ENCODE measurements around the gene C1orf74.

Gene C1orf74

GRCh38 chr1:209830722-209831121 is 46.4 kb upstream of the C1orf74 start:
- ATAC-seq = no peak
- TF ChIP-seq TSHZ2 (CRISPR knock-in tag; IDR thresholded peaks at IDR 0.05) = no peak
- TF ChIP-seq RARB (CRISPR knock-in tag; IDR thresholded peaks at IDR 0.05) = no peak
- TF ChIP-seq OSR1 (CRISPR knock-in tag; IDR thresholded peaks at IDR 0.05) = no peak

GRCh38 chr1:209829716-209830115 is 45.4 kb upstream of the C1orf74 start:
- TF ChIP-seq SNAI2 (CRISPR knock-in tag; IDR thresholded peaks at IDR 0.05) (no peak), ESRRG (CRISPR knock-in tag; IDR thresholded peaks at IDR 0.05) (no peak), ZFP3 (CRISPR knock-in tag; IDR thresholded peaks at IDR 0.05) (no peak), TSHZ2 (CRISPR knock-in tag; IDR thresholded peaks at IDR 0.05) (no peak), TCF4 (CRISPR knock-in tag; IDR thresholded peaks at IDR 0.05; ENCODE audit: borderline replicate concordance) (no peak), ZFP30 (CRISPR knock-in tag; IDR thresholded peaks at IDR 0.05) (no peak), CSDC2 (CRISPR knock-in tag; IDR thresholded peaks at IDR 0.05) (no peak), ARNTL (CRISPR knock-in tag; IDR thresholded peaks at IDR 0.05; ENCODE audit: borderline replicate concordance, low read depth) (no peak), OSR1 (CRISPR knock-in tag; IDR thresholded peaks at IDR 0.05) (no peak), POU6F1 (CRISPR knock-in tag; IDR thresholded peaks at IDR 0.05; ENCODE audit: borderline replicate concordance, low read depth) (no peak), ZNF8 (CRISPR knock-in tag; IDR thresholded peaks at IDR 0.05) (no peak), ZNF565 (CRISPR knock-in tag; conservative IDR thresholded peaks at IDR 0.05; ENCODE audit: low read depth) (no peak), CSRNP3 (CRISPR knock-in tag; IDR thresholded peaks at IDR 0.05) (no peak), BACH2 (CRISPR knock-in tag; IDR thresholded peaks at IDR 0.05; ENCODE audit: borderline replicate concordance) (no peak), RARB (CRISPR knock-in tag; IDR thresholded peaks at IDR 0.05) (no peak), GLIS3 (CRISPR knock-in tag; IDR thresholded peaks at IDR 0.05) (no peak), TOX (CRISPR knock-in tag; IDR thresholded peaks at IDR 0.05; ENCODE audit: borderline replicate concordance) (no peak), PATZ1 (CRISPR knock-in tag; IDR thresholded peaks at IDR 0.05; ENCODE audit: borderline replicate concordance) (no peak), ISL1 (CRISPR knock-in tag; IDR thresholded peaks at IDR 0.05) (no peak), CREB5 (CRISPR knock-in tag; IDR thresholded peaks at IDR 0.05; ENCODE audit: low read depth) (no peak)
- ATAC-seq = no peak

Measured in SK-N-SH treated with all-trans-retinoic acid at 6 μM for 48 hours (cell line).